ENCODE measurements around the gene MRPL22.
"Not testable (repeated sequence)": the region's sequence is repeated elsewhere in the genome, so short reads cannot be mapped to it uniquely, and the experiment has no call there.

The MRPL22 gene

DNA sequence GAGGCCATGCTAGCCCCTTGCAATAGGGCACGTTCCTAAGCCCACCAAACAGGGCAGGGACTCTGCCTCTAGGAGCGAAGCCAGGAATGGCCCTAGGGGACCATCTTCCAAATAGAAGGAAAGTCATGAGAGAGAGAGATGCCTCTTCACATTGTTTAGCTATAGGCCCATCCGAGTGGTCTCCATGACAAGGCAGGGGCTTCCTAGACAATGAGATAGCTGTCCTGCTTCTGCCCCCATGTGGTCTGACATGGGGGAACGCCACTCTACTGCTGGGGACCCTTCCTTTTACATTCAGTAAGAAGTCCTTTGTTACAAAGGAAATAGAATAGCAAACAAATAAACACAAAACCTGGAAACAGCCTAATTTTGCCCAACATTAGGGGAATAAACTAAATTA is 54.8 kb downstream of the MRPL22 start:
- no peak for DNase-seq (ENCODE audit: low read depth)

DNA sequence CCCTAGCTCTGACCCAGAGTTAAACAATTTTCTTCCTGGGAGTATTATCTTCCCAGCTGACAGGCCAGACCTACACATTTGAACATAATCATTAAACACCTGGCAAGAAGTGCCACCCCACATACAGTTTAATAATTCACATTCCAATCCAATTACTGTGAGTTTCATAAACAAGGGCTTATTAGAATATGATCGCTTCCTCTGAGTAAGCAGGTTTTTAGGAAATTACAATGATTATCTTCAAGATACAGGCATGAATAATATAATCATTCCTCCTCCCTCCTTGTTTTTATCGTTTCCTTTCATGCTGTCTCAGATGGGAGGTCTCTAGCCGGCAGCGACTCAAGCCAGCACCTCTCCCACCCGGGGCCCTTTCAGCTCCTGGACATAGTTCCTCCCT is 56.9 kb downstream of the MRPL22 start:
- no peak for DNase-seq (ENCODE audit: low read depth)

DNA sequence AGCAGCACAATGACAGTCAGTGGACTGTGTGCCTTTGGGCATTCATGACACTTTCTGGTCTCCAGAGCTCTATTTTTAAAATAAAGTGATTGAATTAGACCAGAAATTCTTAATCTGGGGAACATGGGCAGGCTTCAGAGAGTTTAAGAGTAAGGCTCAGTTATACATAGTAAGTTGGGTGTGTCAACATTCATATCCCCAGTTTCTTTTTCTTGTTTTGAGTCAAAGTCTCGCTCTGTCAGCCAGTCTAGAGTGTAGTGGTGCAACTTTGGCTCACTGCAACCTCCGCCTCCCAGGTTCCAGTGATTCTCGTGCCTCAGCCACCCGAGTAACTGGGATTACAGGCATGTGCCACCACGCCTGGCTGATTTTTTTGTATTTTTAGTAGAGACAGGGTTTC is 59.0 kb downstream of the MRPL22 start:
- DNase-seq (ENCODE audit: low read depth) = no peak

DNA sequence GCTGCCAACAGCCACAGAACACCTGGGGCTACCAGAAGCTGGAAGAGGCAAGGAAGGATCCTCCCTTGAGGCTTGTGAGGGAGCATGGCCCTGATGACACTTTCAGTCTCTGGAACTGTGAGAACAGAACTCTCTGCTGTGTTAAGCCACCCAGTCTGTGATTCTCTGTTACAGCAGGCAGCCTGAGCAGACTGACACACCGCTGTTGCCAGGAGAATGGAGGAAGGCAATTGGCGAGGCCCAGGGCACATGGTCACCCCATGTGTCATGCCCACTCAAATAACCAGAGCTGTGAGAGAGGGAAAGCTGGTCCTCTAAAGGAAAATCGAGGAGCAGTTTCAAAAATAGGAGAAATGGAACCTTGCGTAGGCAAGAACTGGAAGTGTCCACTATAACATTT is 60.6 kb downstream of the MRPL22 start:
- DNase-seq (ENCODE audit: low read depth) = no peak

DNA sequence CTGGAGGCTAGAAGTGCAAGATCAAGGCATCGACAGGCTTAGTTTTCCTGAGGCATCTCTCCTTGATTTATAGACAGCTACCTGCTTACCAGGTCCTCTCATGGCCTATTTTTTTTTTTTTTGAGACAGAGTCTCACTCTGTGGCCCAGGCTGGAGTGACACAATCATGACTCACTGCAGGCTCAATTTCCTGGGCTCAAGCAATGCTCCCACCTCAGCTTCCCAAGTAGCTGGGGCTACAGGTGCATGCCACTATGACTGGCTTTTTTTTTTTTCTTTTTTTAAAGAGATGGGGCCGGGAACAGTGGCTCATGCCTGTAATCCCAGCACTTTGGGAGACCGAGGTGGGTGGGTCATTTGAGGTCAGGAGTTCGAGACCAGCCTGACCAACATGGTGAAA is 61.8 kb downstream of the MRPL22 start:
- not testable (repeated sequence) for DNase-seq (ENCODE audit: low read depth)

DNA sequence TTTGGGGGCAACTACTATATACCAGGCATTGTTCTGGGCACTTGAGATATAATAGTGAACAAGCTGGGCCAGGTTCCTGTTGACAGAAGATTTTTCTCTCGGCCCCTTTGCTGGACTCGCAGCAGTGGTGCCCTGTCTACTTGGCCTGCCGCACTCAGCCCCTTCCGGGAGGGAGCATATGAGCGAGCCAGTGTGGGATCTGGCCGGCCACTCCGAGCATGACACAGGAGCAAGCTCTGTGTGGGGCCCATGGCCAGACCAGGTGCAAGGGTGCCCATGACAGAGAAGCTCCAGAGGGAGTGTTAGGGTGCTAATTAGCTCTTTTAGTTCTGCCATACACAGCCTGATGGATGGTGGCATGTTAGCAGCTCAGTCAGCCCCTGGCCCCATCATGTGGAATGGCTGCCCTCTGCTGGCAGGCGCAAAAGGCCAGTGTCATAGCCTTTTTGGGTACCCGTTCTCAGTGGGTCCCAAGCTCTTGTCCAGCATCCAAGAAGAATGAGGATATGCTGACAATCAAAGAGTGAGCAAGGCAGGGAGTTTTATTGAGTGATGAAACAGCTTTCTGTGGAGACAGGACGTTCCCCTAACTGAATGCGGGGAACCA is 63.4 kb downstream of the MRPL22 start:
- no peak for DNase-seq (ENCODE audit: low read depth)

DNA sequence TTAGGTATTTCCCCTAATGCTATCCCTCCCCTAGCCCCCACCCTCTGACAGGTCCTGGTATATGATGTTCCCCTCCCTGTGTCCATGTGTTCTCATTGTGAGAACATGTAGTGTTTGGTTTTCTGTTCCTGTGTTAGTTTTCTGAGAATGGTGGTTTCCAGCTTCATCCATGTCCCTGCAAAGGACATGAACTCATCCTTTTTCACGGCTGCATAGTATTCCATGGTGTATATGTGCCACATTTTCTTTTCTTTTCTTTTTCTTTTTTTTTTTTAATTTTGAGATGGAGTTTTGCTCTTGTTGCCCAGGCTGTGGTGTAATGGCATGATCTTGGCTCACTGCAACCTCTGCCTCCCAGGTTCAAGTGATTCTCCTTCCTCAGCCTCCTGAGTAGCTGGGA is 65.4 kb downstream of the MRPL22 start:
- DNase-seq (ENCODE audit: low read depth) = not testable (repeated sequence)

DNA sequence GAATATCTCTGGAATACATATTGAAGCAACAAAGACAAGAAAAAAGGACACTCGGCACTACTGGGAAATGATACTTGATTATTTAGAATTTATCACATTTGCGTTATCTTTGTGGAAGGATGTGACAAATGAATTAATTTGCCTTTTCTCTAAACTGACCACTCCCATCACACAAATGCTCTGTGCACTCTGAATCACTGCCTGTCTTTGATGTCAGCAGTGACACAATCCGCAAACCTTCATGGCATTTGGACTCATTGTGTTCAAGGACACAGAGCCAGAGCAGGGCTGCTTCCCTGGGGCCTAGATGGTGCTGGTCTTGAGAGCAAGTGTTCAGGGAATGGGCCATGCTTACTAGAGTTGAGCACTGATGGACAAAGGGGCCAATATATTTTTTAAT is 67.8 kb downstream of the MRPL22 start:
- DNase-seq (ENCODE audit: low read depth) = no peak

DNA sequence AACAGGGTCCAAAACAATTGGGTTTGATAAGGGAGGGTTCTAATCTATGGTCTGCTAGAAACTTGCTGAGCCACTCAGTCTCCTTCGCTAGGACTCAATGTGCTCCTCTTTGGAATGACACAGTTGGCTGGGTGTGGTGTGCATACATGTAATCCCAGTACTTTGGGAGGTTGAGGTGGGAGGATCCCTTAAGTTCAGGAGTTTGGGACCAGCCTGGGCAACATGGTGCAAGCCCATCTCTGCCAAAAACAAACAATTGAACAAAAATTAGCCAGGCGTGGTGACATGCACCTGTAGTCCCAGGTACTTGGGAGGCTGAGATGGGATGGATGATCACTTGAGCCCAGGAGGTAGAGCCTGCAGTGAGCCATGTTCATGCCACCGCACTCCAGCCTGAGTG is 70.0 kb downstream of the MRPL22 start:
- DNase-seq (ENCODE audit: low read depth) = no peak

DNA sequence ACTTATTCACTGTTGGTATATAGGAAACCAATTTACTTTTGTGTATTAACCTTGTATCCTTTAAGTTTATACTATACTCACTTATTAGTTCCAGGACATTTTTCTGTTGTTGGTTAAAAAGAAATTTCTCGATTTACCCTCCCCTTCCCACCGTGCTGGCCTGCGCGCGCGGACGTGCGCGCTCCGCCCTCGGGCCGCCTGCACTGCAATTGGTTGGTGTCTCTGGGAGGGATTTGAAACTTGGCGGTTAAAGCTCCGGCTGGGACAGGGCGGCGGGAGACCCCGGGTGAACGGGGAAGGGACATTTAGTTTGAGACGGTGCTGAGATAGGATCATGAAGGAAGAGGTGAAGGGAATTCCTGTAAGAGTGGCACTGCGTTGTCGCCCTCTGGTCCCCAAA is 72.7 kb downstream of the MRPL22 start, which contains the start of gene KIF4B:
TSS of gene KIF4B (plus strand) at position 230 of the 400 bp plus-strand sequence. CDS start at position 335, 105 bp downstream.
- no peak for DNase-seq (ENCODE audit: low read depth)

DNA sequence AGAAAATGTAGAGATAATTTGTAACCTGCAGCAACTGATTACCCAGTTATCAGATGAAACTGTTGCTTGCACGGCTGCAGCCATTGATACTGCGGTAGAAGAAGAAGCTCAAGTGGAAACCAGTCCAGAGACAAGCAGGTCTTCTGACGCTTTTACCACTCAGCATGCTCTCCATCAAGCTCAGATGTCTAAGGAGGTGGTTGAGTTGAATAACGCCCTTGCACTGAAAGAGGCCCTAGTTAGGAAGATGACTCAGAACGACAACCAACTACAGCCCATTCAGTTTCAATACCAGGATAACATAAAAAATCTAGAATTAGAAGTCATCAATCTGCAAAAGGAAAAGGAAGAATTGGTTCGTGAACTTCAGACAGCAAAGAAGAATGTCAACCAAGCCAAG is 74.4 kb downstream of the MRPL22 start:
- DNase-seq (ENCODE audit: low read depth) = no peak

DNA sequence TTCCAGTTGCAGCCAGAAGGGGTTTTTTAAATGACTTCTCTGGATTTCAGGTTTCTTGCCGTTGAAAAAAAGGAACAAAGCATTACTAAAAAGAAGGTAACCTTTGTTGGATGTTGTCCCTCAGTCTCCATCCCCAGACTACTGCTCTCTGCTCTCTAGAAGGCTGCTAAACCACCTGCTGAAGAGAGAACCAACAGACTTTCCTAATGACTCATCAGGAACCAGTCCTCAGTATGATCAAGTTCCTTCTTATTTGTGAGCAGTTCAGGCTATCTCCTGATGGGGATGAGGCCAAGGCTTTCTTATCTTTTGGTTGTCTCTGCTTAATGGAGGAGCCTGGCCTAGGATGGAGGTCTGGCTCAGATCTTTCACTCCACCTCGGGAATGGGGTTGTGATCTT is 76.7 kb downstream of the MRPL22 start:
- no peak for DNase-seq (ENCODE audit: low read depth)
